Lung (tissue), 12 donors: ENCODE data around the gene YAF2. TPM values are rescaled to one million over a fixed set of nuclear protein-coding genes. Genes with fewer than 3 reads are reported as not detected.
"Not testable (repeated sequence)": the region's sequence is repeated elsewhere in the genome, so short reads cannot be mapped to it uniquely, and the experiment has no call there.

Source experiments
- ATAC-seq: fragments of 200-7000 bp; cut with Tn5 transposase; one replicate; pipeline ENCODE4 v1.9.1; 2020; ENCODE audit warnings: moderate number of reproducible peaks; ENCODE audit not compliant: insufficient read depth, low FRiP score
- DNase-seq, 3 donors: peaks; one replicate each; pipeline ENCODE4 v3.0.0-alpha.2; 2013 to 2017
- H3K27ac ChIP-seq, 2 donors: one replicate each; pipeline ENCODE4 v1.5.1; 2013; ENCODE audit warnings: mild to moderate bottlenecking in 2 of 2, moderate library complexity in 2 of 2, control low read depth in 1 of 2, inconsistent platforms in 1 of 2, low read depth in 1 of 2, low read length in 1 of 2
- H3K27me3 ChIP-seq, 3 donors: one replicate each; pipeline ENCODE4 v1.5.1; 2013; ENCODE audit warnings: low read length in 2 of 3; ENCODE audit not compliant: control insufficient read depth in 3 of 3, insufficient read depth in 3 of 3
- H3K36me3 ChIP-seq, 4 donors: one replicate each; pipeline ENCODE4 v1.5.1; 2013; ENCODE audit warnings: low read length in 4 of 4, mild to moderate bottlenecking in 1 of 4, moderate library complexity in 1 of 4; ENCODE audit not compliant: control insufficient read depth in 4 of 4, insufficient read depth in 4 of 4
- H3K4me1 ChIP-seq, 5 donors: one replicate each; pipeline ENCODE4 v1.5.1; 2013; ENCODE audit warnings: low read length in 5 of 5, mild to moderate bottlenecking in 2 of 5, moderate library complexity in 1 of 5; ENCODE audit not compliant: control insufficient read depth in 5 of 5, insufficient read depth in 5 of 5
- H3K4me3 ChIP-seq: one replicate; pipeline ENCODE4 v1.5.1; 2013; ENCODE audit warnings: mild to moderate bottlenecking, control low read depth, moderate library complexity
- H3K9ac ChIP-seq, 2 donors: one replicate each; pipeline ENCODE4 v1.5.1; 2013; ENCODE audit warnings: low read length in 2 of 2, control low read depth in 1 of 2; ENCODE audit not compliant: insufficient read depth in 1 of 2
- H3K9me3 ChIP-seq, 4 donors: one replicate each; pipeline ENCODE4 v1.5.1; 2013; ENCODE audit warnings: low read length in 3 of 4, mild to moderate bottlenecking in 1 of 4, moderate library complexity in 1 of 4; ENCODE audit not compliant: control insufficient read depth in 4 of 4, insufficient read depth in 3 of 4
- WGBS, 2 donors: extraction: QIAGEN DNeasy Blood & Tissue Kit; methylation state at CpG; one replicate each; pipeline ENCODE4 v1.1.7; 2013; 5-methylcytosine and 5-hydroxymethylcytosine counted together
- polyA plus RNA-seq, 2 donors: library from polyadenylated mRNA; stranded (reverse); fragments of 200-250 nt; gene quantifications; one replicate each; pipeline ENCODE4 v1.2.1, GENCODE V29; 2013
- total RNA-seq, 2 donors: library from RNA; depleted of rRNA in 1 of 2; stranded (reverse); fragments of >200 nt in 1 of 2; gene quantifications; one replicate each; pipeline ENCODE4 v1.2.1, GENCODE V29; 2014 to 2021
- TF ChIP-seq, protein P1 (sequence below): IDR thresholded peaks from 2 replicates; pipeline ENCODE4 v1.5.1; 2012; ENCODE audit warnings: mild to moderate bottlenecking; ENCODE audit errors: control extremely low read depth, extremely low read depth
- donor health status: control.
- donor health status: control.
- donor health status: Bipolar disorder and iron deficiency.
- donor health status: healthy.
- donor health status: DM: yes; HTN: yes; CAD: no.

Gene YAF2
- total and polyA plus RNA-seq, 4 donors, result 9.4 to 27.9 (median 19.0) TPM

DNA sequence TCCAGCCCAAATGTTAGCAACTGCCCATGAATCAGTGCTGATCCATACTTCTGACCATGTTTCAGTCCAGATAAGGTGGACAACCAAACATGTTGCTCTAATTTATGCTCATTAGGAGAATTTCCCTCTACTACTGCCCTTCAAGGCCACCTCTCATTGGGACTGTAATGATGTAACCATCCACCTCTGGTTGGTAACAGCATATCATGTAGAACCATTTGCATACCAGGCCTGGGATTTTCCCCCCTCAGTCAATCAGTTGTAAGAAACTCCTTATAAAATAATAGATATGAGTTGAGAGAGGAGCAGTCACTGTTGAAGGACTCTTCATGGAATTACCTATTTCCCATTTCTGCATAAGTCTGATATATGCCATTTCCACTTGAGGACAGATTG lies 17.8 kb upstream of the YAF2 start:
- Histone ChIP-seq H3K36me3 (no peaks in the 10 kb centered on the region), H3K4me1 (no peaks in the 10 kb centered on the region), H3K27ac (no peak overlapping the region), H3K27me3 (no peaks in the 10 kb centered on the region), H3K4me3 (no peak overlapping the region), H3K9ac (no peak overlapping the region), H3K9me3 (no peaks in the 10 kb centered on the region)
- ATAC-seq (no peak), DNase-seq (no peak)
- TF ChIP-seq, protein P1, sequence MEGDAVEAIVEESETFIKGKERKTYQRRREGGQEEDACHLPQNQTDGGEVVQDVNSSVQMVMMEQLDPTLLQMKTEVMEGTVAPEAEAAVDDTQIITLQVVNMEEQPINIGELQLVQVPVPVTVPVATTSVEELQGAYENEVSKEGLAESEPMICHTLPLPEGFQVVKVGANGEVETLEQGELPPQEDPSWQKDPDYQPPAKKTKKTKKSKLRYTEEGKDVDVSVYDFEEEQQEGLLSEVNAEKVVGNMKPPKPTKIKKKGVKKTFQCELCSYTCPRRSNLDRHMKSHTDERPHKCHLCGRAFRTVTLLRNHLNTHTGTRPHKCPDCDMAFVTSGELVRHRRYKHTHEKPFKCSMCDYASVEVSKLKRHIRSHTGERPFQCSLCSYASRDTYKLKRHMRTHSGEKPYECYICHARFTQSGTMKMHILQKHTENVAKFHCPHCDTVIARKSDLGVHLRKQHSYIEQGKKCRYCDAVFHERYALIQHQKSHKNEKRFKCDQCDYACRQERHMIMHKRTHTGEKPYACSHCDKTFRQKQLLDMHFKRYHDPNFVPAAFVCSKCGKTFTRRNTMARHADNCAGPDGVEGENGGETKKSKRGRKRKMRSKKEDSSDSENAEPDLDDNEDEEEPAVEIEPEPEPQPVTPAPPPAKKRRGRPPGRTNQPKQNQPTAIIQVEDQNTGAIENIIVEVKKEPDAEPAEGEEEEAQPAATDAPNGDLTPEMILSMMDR, result no peak

DNA sequence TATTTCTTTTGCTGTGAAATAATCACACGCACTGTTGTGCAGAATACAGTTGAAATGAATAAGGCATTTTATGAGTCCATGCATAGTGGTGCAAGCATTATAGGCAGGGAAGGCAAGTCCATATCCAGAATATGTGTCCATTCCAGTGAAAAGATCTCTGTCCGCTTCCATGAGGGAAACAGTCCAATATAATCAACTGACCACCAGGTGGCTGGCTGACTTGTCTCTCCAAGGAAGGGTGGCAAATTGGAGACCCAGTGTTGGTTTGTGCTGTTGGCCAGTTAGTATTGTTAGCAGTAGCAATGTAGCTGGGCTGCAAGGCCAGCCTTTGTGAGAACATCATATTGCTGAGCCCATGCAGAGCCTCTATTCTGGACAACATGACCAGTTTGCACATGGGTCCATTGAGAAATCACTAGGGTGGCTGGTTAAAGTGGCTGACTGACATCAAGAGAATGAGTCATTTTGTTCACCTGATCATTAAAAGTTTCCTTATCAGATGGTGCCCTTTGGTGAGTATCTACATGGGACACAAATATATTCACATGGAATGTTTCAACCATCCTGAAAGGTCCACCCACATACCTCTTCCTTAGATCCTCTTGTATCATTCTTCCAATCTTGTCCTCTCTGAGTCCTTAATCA lies 17.3 kb upstream of the YAF2 start:
- H3K9me3 ChIP-seq, result no peaks in the 10 kb centered on the region
- TF ChIP-seq, protein P1, result no peak
- no peak overlapping the region for H3K9ac ChIP-seq
- H3K27ac ChIP-seq, result no peak overlapping the region
- H3K36me3 ChIP-seq, result no peaks in the 10 kb centered on the region
- WGBS, 2 donors, result 95 to 96% methylated on average over 2 of the region's 2 CpGs
- ATAC-seq (no peak), DNase-seq (no peak)
- H3K4me1 ChIP-seq, result no peaks in the 10 kb centered on the region
- no peaks in the 10 kb centered on the region for H3K27me3 ChIP-seq
- no peak overlapping the region for H3K4me3 ChIP-seq

DNA sequence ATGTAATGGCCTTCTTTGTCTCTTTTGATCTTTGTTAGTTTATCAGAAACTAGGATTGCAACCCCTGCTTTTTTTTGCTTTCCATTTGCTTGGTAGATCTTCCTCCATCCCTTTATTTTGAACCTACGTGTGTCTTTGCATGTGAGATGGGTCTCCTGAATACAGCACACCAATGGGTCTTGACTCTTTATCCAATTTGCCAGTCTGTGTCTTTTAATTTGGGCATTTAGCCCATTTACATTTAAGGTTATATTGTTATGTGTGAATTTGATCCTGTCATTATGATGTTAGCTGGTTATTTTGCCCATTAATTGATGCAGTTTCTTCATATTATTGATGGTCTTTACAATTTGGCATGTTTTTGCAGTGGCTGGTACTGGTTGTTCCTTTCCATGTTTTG lies 14.6 kb upstream of the YAF2 start:
- DNase-seq, H3K36me3 ChIP-seq: not testable (repeated sequence)

DNA sequence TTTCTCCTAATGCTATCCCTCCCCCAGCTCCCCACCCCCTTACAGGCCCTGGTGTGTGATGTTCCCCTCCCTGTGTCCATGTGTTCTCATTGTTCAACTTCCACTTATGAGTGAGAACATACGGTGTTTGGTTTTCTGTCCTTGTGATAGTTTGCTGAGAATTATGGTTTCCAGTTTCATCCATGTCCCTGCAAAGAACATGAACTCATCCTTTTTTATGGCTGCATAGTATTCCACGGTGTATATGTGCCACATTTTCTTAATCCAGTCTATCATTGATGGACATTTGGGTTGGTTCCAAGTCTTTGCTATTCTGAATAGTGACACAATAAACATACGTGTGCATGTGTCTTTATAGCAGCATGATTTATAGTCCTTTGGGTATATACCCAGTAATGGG lies 11.0 kb upstream of the YAF2 start:
- H3K9ac ChIP-seq, H3K4me3 ChIP-seq, DNase-seq, ATAC-seq, H3K4me1 ChIP-seq, H3K27ac ChIP-seq, H3K36me3 ChIP-seq, H3K27me3 ChIP-seq, H3K9me3 ChIP-seq: not testable (repeated sequence)
- WGBS, 2 donors, result 87 to 93% methylated on average over 2 to 3 of the region's 3 CpGs

More for the DNA sequence above, 14.6 kb upstream of the YAF2 start:
- not testable (repeated sequence) for H3K4me1 ChIP-seq, ATAC-seq, H3K9ac ChIP-seq, H3K27ac ChIP-seq, H3K4me3 ChIP-seq, H3K9me3 ChIP-seq, H3K27me3 ChIP-seq
- 89% methylated on average over 1 of the region's 1 CpG for WGBS, 2 donors
